B cell (primary cell): ENCODE data around the gene TJP3. TPM values are rescaled to one million over a fixed set of nuclear protein-coding genes. Genes with fewer than 3 reads are reported as not detected.

Experiments used
- ATAC-seq: fragments of 200-7000 bp; cut with Tn5 transposase; one replicate; pipeline ENCODE4 v1.10.0; 2021; ENCODE audit warnings: low read depth, mild to moderate bottlenecking, moderate number of reproducible peaks, moderate library complexity
- CTCF ChIA-PET: fragments of 350-600 bp; sonication (Branson Sonifier 250); formaldehyde crosslinking; loops from one replicate; lab custom pipeline; 2021; ENCODE audit warnings: antibody characterized with exemption, inconsistent platforms; lab: Charles Lee
- POLR2A ChIA-PET: fragments of 350-600 bp; sonication (Branson Sonifier 250); formaldehyde crosslinking; loops from one replicate; lab custom pipeline; 2021; ENCODE audit warnings: antibody characterized with exemption; lab: Charles Lee
- DNase-seq: peaks from one replicate; pipeline ENCODE4 v3.0.0; 2013
- H2AFZ ChIP-seq: 2 replicates; pipeline ENCODE4 v1.6.1; 2012; ENCODE audit warnings: mild to moderate bottlenecking, low read depth, low read length; ENCODE audit not compliant: insufficient read depth, poor library complexity, severe bottlenecking
- H3K27ac ChIP-seq, 2 donors: 1 replicate in 1 of 2; 2 replicates in 1 of 2; pipeline ENCODE4 v1.5.1; 2012 to 2013; ENCODE audit warnings: low read length in 2 of 2, mild to moderate bottlenecking in 2 of 2, moderate library complexity in 1 of 2
- H3K27me3 ChIP-seq, 4 experiments: fragments of 200-600 bp in 1 of 4; sonication (generic) in 1 of 4; replicated peaks in 1 of 4; 1 replicate in 2 of 4; 2 replicates in 2 of 4; pipeline versions ENCODE4 v1.6.1 to v1.7.0; 2013 to 2016; ENCODE audit warnings: low read length in 3 of 4, mild to moderate bottlenecking in 2 of 4, mixed read lengths in 1 of 4, moderate library complexity in 1 of 4; ENCODE audit not compliant: insufficient read depth in 4 of 4, control insufficient read depth in 3 of 4; ENCODE audit errors: control extremely low read depth in 1 of 4
- H3K36me3 ChIP-seq, 2 experiments: replicated peaks in 1 of 2; 1 replicate in 1 of 2; 2 replicates in 1 of 2; pipeline versions ENCODE4 v1.6.1 to v1.7.1; 2013; ENCODE audit warnings: low read length in 1 of 2; ENCODE audit not compliant: insufficient read depth in 2 of 2, control insufficient read depth in 1 of 2; ENCODE audit errors: control extremely low read depth in 1 of 2, extremely low read depth in 1 of 2
- H3K4me1 ChIP-seq, 2 donors: fragments of 200-600 bp in 1 of 2; sonication (generic) in 1 of 2; 1 replicate in 1 of 2; 2 replicates in 1 of 2; pipeline versions ENCODE4 v1.5.1 to v1.6.1; 2013 to 2017; ENCODE audit warnings: low read length in 2 of 2; ENCODE audit not compliant: control insufficient read depth in 2 of 2, insufficient read depth in 2 of 2
- H3K4me2 ChIP-seq: replicated peaks from 2 replicates; pipeline ENCODE3; 2012; ENCODE audit warnings: mild to moderate bottlenecking, low read depth, low read length; ENCODE audit not compliant: poor library complexity, severe bottlenecking
- H3K4me3 ChIP-seq, 5 experiments: fragments of 200-600 bp in 1 of 5; sonication (generic) in 1 of 5; 1 replicate in 3 of 5; 2 replicates in 2 of 5; pipeline versions ENCODE4 v1.5.1 to v1.7.0; 2011 to 2016; ENCODE audit warnings: low read length in 4 of 5, mild to moderate bottlenecking in 4 of 5, low read depth in 2 of 5, control low read depth in 1 of 5, moderate library complexity in 1 of 5; ENCODE audit not compliant: insufficient read depth in 1 of 5; ENCODE audit errors: control extremely low read depth in 1 of 5, extremely low read depth in 1 of 5
- H3K79me2 ChIP-seq: fragments of 200-600 bp; sonication (generic); one replicate; pipeline ENCODE4 v1.6.0; 2016; ENCODE audit warnings: low read length; ENCODE audit not compliant: control insufficient read depth, insufficient read depth
- H3K9ac ChIP-seq: fragments of 200-600 bp; sonication (generic); 2 replicates; pipeline ENCODE4 v1.6.1; 2017; ENCODE audit warnings: mild to moderate bottlenecking, low read length, moderate library complexity
- H3K9me3 ChIP-seq, 3 donors: one replicate each; pipeline versions ENCODE4 v1.6.1 to v1.7.1; 2013; ENCODE audit warnings: low read length in 2 of 3; ENCODE audit not compliant: control insufficient read depth in 2 of 3, insufficient read depth in 1 of 3; ENCODE audit errors: control extremely low read depth in 1 of 3
- H4K20me1 ChIP-seq: 2 replicates; pipeline ENCODE4 v1.6.0; 2012; ENCODE audit warnings: mild to moderate bottlenecking, low read length; ENCODE audit not compliant: insufficient read depth, control insufficient read depth, poor library complexity, severe bottlenecking
- H3K27ac Mint-ChIP-seq: one replicate; pipeline ENCODE4 v1.8.0; 2021; ENCODE audit warnings: mixed read lengths
- H3K27me3 Mint-ChIP-seq: one replicate; pipeline ENCODE4 v1.8.0; 2021; ENCODE audit warnings: mixed read lengths
- H3K4me1 Mint-ChIP-seq: one replicate; pipeline ENCODE4 v1.8.0; 2021; ENCODE audit warnings: mixed read lengths
- H3K4me3 Mint-ChIP-seq: one replicate; pipeline ENCODE4 v1.8.0; 2021; ENCODE audit warnings: mixed read lengths
- H3K9me3 Mint-ChIP-seq: one replicate; pipeline ENCODE4 v1.8.0; 2022; ENCODE audit warnings: mixed read lengths; ENCODE audit not compliant: insufficient read depth
- CTCF ChIP-seq: fragments of 200-600 bp; IDR thresholded peaks from one replicate; pipeline ENCODE4 v1.8.0; 2022; ENCODE audit warnings: antibody characterized with exemption, mild to moderate bottlenecking
- EZH2 ChIP-seq: IDR thresholded peaks from 2 replicates; pipeline ENCODE4 v1.6.1; 2012; ENCODE audit warnings: borderline replicate concordance, low read depth, mild to moderate bottlenecking, moderate library complexity, low read length; ENCODE audit not compliant: insufficient read depth, poor library complexity, severe bottlenecking
- WGBS: methylation state at CpG from one replicate; pipeline ENCODE4 v1.1.5; 2013; ENCODE audit warnings: missing lambda C conversion rate; ENCODE audit not compliant: insufficient coverage; 5-methylcytosine and 5-hydroxymethylcytosine counted together
- intact Hi-C: fragments of 100-400 bp; cut with micrococcal nuclease; formaldehyde crosslinking; loops from one replicate; pipeline ENCODE4 v1.10.0; 2022
- polyA minus RNA-seq: library from RNA; depleted of rRNA, polyadenylated mRNA; stranded (reverse); fragments of >200 nt; gene quantifications from 2 replicates; pipeline ENCODE4 v1.2.3, GENCODE V29; 2012
- polyA plus RNA-seq: library from polyadenylated mRNA; depleted of rRNA; stranded (reverse); fragments of >200 nt; gene quantifications from 2 replicates; pipeline ENCODE4 v1.2.3, GENCODE V29; 2012
- total RNA-seq, 2 donors: library from RNA; stranded (reverse); fragments of 120-200 nt in 1 of 2; gene quantifications; 1 replicate in 1 of 2; 2 replicates in 1 of 2; pipeline versions ENCODE4 v1.2.3 to v1.2.4, GENCODE V29; 2013 to 2022

The TJP3 gene
- total RNA-seq (2.0 and 2.9 TPM in 2 replicates), polyA plus RNA-seq (1.9 and 2.1 TPM in 2 replicates), polyA minus RNA-seq (4.8 and 6.3 TPM in 2 replicates)
- 2.6 TPM for total RNA-seq (2013)

- no peaks in the 10 kb centered on the region for H3K4me1 ChIP-seq
- ChIA-PET CTCF (interaction anchor here (1.0 to 11.3 kb wide), 6 partner anchors 11 to 236 kb away, joined by 3 to 110 read pairs (median 4); no protein-coding TSS in a partner anchor), POLR2A (no interaction called here)
- no peaks in the 10 kb centered on the region for H3K9me3 ChIP-seq
- no peak within 1 kb of the TSS for H2AFZ ChIP-seq
- H3K9ac ChIP-seq = no peak within 1 kb of the TSS
- 55% methylated on average over 24 of the region's 24 CpGs for WGBS
- intact Hi-C loops = loop anchor here (5.0 kb wide), 2 partner anchors 121 to 381 kb away; partner anchors contain the start of gene GIPC3
- peaks cover 3% of the 10 kb centered on the region for H3K4me1 Mint-ChIP-seq
- DNase-seq (no peak), ATAC-seq (no peak)
- no peaks in the 10 kb centered on the region for H4K20me1 ChIP-seq
- H3K9me3 Mint-ChIP-seq = no peaks in the 10 kb centered on the region
- H3K4me2 ChIP-seq = no peak within 1 kb of the TSS
- H3K36me3 ChIP-seq = no peaks in the 10 kb centered on the region
- H3K4me3 ChIP-seq = no peak within 1 kb of the TSS
- peaks cover 0 to 20% (median 0%) of the 10 kb centered on the region in 4 experiments for H3K27me3 ChIP-seq
- no peak for TF ChIP-seq EZH2
- TF ChIP-seq CTCF = no peak
- no peak within 1 kb of the TSS for H3K27ac Mint-ChIP-seq
- no peaks in the 10 kb centered on the region for H3K79me2 ChIP-seq
- peaks cover 10% of the 10 kb centered on the region for H3K27me3 Mint-ChIP-seq
- no peak within 1 kb of the TSS for H3K4me3 Mint-ChIP-seq
- H3K27ac ChIP-seq = no peak within 1 kb of the TSS
These were observed at the start of gene TJP3 for GRCh38 chr19:3708207-3708931. Gene TJP3, plus strand, starts transcription at chr19:3708384. Its CDS starts 20,049 bp downstream, at chr19:3728433.
